Vagina (tissue), 2 donors: ENCODE measurements around the gene UBE3A.

Experiments
- POLR2AphosphoS5 ChIP-seq, 2 donors: sonication (generic); formaldehyde crosslinking; IDR thresholded peaks; one replicate each; pipeline ENCODE4 v1.9.0; 2017; ENCODE audit warnings: antibody characterized with exemption in 2 of 2, mild to moderate bottlenecking in 2 of 2, low read depth in 1 of 2; ENCODE audit not compliant: insufficient read depth in 1 of 2
- TF ChIP-seq, protein P1 (sequence below), 3 experiments: fragments of 450-650 bp in 2 of 3; fragments of 200-600 bp in 1 of 3; sonication (generic) in 1 of 3; IDR thresholded peaks; one replicate each; pipeline ENCODE4 v1.5.1; 2017 to 2019; ENCODE audit warnings: antibody characterized with exemption in 3 of 3, mild to moderate bottlenecking in 2 of 3, moderate library complexity in 2 of 3

DNA sequence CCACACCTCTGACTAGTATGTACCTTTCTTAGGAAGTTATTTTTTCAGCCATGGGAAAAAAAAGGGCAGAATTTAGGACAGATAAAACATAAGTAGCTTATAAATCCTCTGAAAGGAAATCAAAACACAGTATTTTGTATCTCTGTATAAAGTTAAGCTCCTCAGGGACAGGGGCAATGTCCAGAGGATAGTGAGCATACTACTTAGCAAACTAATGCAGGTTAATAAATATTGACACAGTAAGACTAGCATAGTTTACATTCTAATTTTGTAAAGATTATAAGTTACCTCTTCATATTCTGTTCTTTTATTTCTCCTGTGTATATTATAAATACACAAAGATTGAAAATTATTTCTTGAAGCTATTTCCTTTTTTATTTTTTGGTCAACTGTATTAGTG lies 2.1 kb downstream of the UBE3A start:
- TF ChIP-seq POLR2AphosphoS5 (IDR thresholded peaks at IDR 0.05; ENCODE audit: insufficient read depth in 1 of 2, low read depth in 1 of 2) = no peak
- TF ChIP-seq, protein P1, sequence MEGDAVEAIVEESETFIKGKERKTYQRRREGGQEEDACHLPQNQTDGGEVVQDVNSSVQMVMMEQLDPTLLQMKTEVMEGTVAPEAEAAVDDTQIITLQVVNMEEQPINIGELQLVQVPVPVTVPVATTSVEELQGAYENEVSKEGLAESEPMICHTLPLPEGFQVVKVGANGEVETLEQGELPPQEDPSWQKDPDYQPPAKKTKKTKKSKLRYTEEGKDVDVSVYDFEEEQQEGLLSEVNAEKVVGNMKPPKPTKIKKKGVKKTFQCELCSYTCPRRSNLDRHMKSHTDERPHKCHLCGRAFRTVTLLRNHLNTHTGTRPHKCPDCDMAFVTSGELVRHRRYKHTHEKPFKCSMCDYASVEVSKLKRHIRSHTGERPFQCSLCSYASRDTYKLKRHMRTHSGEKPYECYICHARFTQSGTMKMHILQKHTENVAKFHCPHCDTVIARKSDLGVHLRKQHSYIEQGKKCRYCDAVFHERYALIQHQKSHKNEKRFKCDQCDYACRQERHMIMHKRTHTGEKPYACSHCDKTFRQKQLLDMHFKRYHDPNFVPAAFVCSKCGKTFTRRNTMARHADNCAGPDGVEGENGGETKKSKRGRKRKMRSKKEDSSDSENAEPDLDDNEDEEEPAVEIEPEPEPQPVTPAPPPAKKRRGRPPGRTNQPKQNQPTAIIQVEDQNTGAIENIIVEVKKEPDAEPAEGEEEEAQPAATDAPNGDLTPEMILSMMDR (IDR thresholded peaks at IDR 0.05) = no peak
